HL-60 (cell line): ENCODE data around the gene STAP1.
A peak's percentile ranks its signal among the peaks of the same experiment; 100 is the strongest.

Experiments
- DNase-seq, 2 experiments: peaks; one replicate each; pipeline ENCODE4 v3.0.0-alpha.2; 2010 to 2020; ENCODE audit warnings: low read depth in 1 of 2, low spot score in 1 of 2
- H3K27ac ChIP-seq: fragments of 250-450 bp; sonication (Bioruptor Pico); replicated peaks from 2 replicates; pipeline ENCODE4 v1.5.1; 2020; ENCODE audit warnings: mild to moderate bottlenecking, moderate library complexity
- H3K27me3 ChIP-seq: fragments of 250-450 bp; sonication (Bioruptor Pico); 2 replicates; pipeline ENCODE4 v1.5.1; 2021; ENCODE audit warnings: mild to moderate bottlenecking, moderate library complexity; ENCODE audit not compliant: insufficient read depth, poor library complexity, severe bottlenecking
- H3K4me3 ChIP-seq: replicated peaks from 2 replicates; pipeline ENCODE4 v1.5.1; 2011; ENCODE audit warnings: mild to moderate bottlenecking, control low read depth, low read length; ENCODE audit not compliant: insufficient read depth
- GABPA ChIP-seq: IDR thresholded peaks from 2 replicates; pipeline ENCODE4 v1.6.1; 2012; ENCODE audit warnings: low read depth
- POLR2AphosphoS5 ChIP-seq: IDR thresholded peaks from 2 replicates; pipeline ENCODE4 v1.6.1; 2012; ENCODE audit warnings: low read depth
- SPI1 ChIP-seq: IDR thresholded peaks from 2 replicates; pipeline ENCODE4 v1.6.1; 2012; ENCODE audit warnings: low read depth, mild to moderate bottlenecking, borderline replicate concordance
- TF ChIP-seq, protein P1 (sequence below): IDR thresholded peaks from 2 replicates; pipeline ENCODE4 v1.6.1; 2012; ENCODE audit warnings: low read depth; ENCODE audit not compliant: insufficient replicate concordance
- TF ChIP-seq, protein P2 (sequence below): IDR thresholded peaks from one replicate; pipeline ENCODE4 v1.5.1; 2011; ENCODE audit warnings: low read length, control low read depth, inconsistent platforms; ENCODE audit not compliant: insufficient read depth

Gene STAP1

DNA sequence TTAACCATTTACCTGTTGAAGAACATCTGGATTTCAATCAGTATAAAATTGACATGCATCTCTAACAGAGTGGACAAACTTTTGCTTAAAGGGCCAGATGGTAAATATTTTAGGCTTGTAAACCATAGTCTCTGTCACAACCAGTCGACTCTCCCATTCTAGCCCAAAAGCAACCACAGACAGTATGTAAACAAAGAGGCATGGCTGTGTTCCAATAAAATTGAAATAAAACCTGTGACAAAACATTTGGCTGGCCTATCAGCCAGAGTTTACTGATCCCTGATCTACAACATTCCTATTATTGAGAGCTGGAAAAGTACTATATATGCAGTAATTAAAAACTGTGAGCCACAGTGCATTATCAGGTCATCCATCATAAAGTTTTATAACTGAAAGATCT is 16.5 kb upstream of the STAP1 start:
- no peak overlapping the region for H3K4me3 ChIP-seq
- H3K27ac ChIP-seq = no peak overlapping the region

DNA sequence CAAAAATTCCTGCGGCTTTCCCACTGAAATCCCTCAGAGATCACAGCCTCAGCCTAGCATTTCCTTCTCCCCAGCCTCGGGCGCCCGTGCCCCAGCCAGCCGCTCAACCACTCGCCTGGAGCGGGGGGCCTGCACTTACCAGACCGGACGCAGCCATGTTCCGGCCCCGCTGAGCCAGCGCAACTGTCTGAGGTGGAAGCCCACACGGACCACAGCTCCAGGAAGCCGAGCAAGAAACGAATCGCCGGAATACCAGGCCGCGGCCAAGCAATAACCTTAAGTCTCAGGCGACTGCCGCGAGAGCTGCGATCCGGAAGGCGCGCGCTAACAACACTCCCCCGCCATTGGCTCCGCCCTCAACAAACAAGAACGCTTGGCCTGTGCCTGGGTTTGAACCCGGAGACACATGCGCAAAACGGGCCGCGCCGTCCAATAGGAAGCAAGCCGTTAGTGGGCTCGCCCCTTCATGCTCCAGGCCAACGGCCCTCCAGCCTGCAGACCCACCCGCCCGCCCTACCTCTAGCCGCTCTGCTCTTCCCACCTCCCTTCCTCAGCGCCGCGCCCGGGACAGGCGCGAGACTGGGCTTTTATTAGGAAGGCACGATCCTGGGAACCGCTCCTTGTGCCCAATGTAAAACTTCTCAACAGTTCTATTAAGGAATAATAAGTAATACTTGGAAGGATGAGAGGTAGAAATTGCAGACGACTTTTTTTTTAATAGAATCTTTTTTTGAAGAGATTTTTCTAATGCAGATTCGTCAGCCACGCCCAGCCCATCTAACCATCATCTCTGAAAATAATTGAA is 13.1 kb upstream of the STAP1 start, which contains the start of gene CENPC:
Gene CENPC, minus strand, starts transcription at position 305 of the 805 bp plus-strand sequence. Its CDS starts 148 bp downstream, at position 157.
- Histone ChIP-seq H3K27ac (peak within 1 kb of the TSS; percentile 97), H3K27me3 (no peaks in the 10 kb centered on the region), H3K4me3 (peak within 1 kb of the TSS; percentile 78)
- TF ChIP-seq GABPA = peak; percentile 26; the same call in 1 of the 2 replicates
- TF ChIP-seq SPI1 = no peak
- TF ChIP-seq, protein P1, sequence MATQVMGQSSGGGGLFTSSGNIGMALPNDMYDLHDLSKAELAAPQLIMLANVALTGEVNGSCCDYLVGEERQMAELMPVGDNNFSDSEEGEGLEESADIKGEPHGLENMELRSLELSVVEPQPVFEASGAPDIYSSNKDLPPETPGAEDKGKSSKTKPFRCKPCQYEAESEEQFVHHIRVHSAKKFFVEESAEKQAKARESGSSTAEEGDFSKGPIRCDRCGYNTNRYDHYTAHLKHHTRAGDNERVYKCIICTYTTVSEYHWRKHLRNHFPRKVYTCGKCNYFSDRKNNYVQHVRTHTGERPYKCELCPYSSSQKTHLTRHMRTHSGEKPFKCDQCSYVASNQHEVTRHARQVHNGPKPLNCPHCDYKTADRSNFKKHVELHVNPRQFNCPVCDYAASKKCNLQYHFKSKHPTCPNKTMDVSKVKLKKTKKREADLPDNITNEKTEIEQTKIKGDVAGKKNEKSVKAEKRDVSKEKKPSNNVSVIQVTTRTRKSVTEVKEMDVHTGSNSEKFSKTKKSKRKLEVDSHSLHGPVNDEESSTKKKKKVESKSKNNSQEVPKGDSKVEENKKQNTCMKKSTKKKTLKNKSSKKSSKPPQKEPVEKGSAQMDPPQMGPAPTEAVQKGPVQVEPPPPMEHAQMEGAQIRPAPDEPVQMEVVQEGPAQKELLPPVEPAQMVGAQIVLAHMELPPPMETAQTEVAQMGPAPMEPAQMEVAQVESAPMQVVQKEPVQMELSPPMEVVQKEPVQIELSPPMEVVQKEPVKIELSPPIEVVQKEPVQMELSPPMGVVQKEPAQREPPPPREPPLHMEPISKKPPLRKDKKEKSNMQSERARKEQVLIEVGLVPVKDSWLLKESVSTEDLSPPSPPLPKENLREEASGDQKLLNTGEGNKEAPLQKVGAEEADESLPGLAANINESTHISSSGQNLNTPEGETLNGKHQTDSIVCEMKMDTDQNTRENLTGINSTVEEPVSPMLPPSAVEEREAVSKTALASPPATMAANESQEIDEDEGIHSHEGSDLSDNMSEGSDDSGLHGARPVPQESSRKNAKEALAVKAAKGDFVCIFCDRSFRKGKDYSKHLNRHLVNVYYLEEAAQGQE = peak; percentile 71
- peak; percentile 95 for TF ChIP-seq POLR2AphosphoS5
- TF ChIP-seq, protein P2, sequence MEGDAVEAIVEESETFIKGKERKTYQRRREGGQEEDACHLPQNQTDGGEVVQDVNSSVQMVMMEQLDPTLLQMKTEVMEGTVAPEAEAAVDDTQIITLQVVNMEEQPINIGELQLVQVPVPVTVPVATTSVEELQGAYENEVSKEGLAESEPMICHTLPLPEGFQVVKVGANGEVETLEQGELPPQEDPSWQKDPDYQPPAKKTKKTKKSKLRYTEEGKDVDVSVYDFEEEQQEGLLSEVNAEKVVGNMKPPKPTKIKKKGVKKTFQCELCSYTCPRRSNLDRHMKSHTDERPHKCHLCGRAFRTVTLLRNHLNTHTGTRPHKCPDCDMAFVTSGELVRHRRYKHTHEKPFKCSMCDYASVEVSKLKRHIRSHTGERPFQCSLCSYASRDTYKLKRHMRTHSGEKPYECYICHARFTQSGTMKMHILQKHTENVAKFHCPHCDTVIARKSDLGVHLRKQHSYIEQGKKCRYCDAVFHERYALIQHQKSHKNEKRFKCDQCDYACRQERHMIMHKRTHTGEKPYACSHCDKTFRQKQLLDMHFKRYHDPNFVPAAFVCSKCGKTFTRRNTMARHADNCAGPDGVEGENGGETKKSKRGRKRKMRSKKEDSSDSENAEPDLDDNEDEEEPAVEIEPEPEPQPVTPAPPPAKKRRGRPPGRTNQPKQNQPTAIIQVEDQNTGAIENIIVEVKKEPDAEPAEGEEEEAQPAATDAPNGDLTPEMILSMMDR = no peak
- peak; percentile 86 to 98 for DNase-seq

More for the DNA sequence above, 16.5 kb upstream of the STAP1 start:
- H3K27me3 ChIP-seq = no peaks in the 10 kb centered on the region
- DNase-seq = no peak
- TF ChIP-seq SPI1 (no peak), POLR2AphosphoS5 (no peak), GABPA (no peak)
- TF ChIP-seq, protein P2 = no peak
- TF ChIP-seq, protein P1 = no peak

DNA sequence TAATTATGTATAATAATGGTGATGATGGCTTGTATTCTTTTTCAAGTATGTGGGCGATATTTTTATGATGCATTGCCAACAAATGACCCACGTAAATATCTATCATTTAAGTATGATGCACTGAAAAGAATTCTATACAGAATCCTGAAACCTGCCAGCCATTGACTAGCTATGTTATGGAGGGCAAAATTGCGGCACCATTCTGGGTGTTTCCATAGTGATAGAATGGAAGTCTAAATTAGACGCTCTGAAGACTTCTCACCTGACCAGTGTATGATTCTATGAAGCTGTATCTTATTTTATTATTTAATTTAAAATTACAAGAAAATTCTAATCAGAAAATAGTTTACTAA is 12.5 kb upstream of the STAP1 start:
- Histone ChIP-seq H3K27ac (peak overlapping the region; percentile 97), H3K27me3 (no peaks in the 10 kb centered on the region), H3K4me3 (peak overlapping the region; percentile 78)
- TF ChIP-seq, protein P2 = no peak
- no peak for TF ChIP-seq GABPA
- TF ChIP-seq POLR2AphosphoS5 = no peak
- TF ChIP-seq, protein P1 = no peak
- no peak for TF ChIP-seq SPI1
- DNase-seq = no peak
